Spinal cord (tissue), 10 donors: ENCODE measurements around the gene DUSP10. TPM values are rescaled to one million over a fixed set of nuclear protein-coding genes. Genes with fewer than 3 reads are reported as not detected.
A peak's percentile ranks its signal among the peaks of the same experiment; 100 is the strongest.

Source experiments
- DNase-seq, 6 donors: peaks; one replicate each; pipeline versions ENCODE4 v3.0.0 to v3.0.0-alpha.2; 2013 to 2015; ENCODE audit warnings: low spot score in 6 of 6, low read depth in 4 of 6
- H3K27ac ChIP-seq: one replicate; pipeline ENCODE4 v1.5.1; 2013; ENCODE audit warnings: low read depth, low read length, control low read depth
- H3K27me3 ChIP-seq: one replicate; pipeline ENCODE4 v1.6.1; 2013; ENCODE audit warnings: low read length; ENCODE audit not compliant: control insufficient read depth, insufficient read depth
- H3K36me3 ChIP-seq: one replicate; pipeline ENCODE4 v1.6.1; 2013; ENCODE audit warnings: low read length; ENCODE audit not compliant: control insufficient read depth, insufficient read depth
- H3K4me1 ChIP-seq: one replicate; pipeline ENCODE4 v1.6.1; 2013; ENCODE audit warnings: low read length; ENCODE audit not compliant: control insufficient read depth, insufficient read depth
- H3K4me3 ChIP-seq: one replicate; pipeline ENCODE4 v1.5.1; 2013; ENCODE audit warnings: low read depth, low read length, control low read depth
- H3K9me3 ChIP-seq: one replicate; pipeline ENCODE4 v1.6.1; 2013; ENCODE audit warnings: low read length; ENCODE audit not compliant: control insufficient read depth, insufficient read depth
- WGBS: methylation state at CpG from one replicate; pipeline ENCODE4 v1.1.5; 2013; ENCODE audit warnings: missing lambda C conversion rate; ENCODE audit not compliant: insufficient coverage; 5-methylcytosine and 5-hydroxymethylcytosine counted together
- polyA plus RNA-seq, 2 donors: library from polyadenylated mRNA; unstranded; fragments of 120-200 nt; gene quantifications; one replicate each; pipeline ENCODE4 v1.2.1, GENCODE V29; 2013; ENCODE audit not compliant: insufficient read length in 2 of 2
- total RNA-seq, 2 donors: library from RNA; depleted of rRNA in 1 of 2; stranded (reverse); fragments of 120-200 nt in 1 of 2; fragments of >200 nt in 1 of 2; gene quantifications; one replicate each; pipeline versions ENCODE4 v1.2.3 to v1.2.4, GENCODE V29; 2013 to 2014
- donor health status: healthy.

The DUSP10 gene
- total and polyA plus RNA-seq, 4 donors = 4.1 to 9.6 (median 5.7) TPM

DNA sequence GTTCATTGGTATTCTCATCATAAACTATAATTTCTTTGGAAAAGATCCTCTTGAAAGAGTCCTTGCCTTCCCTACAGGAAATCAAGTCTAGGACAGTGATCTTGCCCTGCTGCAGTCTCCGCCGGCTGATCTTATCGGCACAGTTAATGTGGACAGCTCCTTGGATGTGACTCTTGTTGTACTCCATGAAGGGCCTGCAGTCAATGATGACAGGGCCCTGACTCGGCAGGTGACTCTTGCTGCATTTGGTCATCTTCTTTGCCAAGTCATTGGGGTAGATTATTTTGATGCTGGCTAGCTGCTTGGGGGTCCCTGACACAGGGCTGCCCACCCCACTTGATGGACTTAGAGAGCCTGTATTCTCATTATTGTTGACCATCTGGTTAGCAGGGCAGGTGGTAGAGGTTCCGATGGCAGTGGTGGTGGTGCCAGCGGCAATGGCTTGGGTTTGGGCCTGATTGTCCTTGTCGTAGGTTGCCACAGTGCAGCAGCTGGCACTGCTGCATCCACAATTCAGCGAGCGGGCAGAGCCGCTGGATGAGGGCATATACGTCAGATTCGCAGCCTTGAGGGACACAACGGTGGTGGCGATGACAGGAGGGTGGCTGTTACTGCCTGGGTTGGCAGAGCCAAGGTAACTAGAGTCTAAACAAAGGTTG is 2.7 kb downstream of the DUSP10 start:
- Histone ChIP-seq H3K9me3 (no peaks in the 10 kb centered on the region), H3K4me1 (peaks cover 32% of the 10 kb centered on the region), H3K27me3 (peaks cover 6% of the 10 kb centered on the region), H3K27ac (no peak overlapping the region), H3K36me3 (no peaks in the 10 kb centered on the region), H3K4me3 (no peak overlapping the region)
- no peak for DNase-seq
- 86% methylated on average over 13 of the region's 14 CpGs for WGBS

DNA sequence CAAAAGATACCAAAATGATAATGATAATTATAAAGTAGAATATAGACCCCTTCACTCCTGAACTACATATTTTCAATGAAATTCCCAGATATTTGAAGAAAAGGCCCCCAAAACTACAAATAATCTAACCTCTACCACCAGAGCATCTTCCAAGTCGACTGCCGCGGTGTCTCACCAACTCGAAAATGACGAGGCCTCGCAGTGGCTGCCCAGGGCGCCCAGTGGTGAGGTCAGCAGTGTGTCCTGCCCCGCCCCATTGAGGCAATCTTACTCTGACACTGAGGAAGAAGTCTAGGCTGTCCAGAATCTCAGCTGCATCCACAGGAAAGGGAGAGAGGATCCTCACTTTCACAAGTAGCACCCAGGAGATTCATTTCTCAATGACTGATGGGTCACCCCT is 5.2 kb downstream of the DUSP10 start:
- DNase-seq = no peak
- H3K4me1 ChIP-seq = peaks cover 20% of the 10 kb centered on the region
- peaks cover 6% of the 10 kb centered on the region for H3K27me3 ChIP-seq
- H3K27ac ChIP-seq = no peak overlapping the region
- 98% methylated on average over 7 of the region's 8 CpGs for WGBS
- no peak overlapping the region for H3K4me3 ChIP-seq
- H3K9me3 ChIP-seq = peaks cover 1% of the 10 kb centered on the region
- no peaks in the 10 kb centered on the region for H3K36me3 ChIP-seq

DNA sequence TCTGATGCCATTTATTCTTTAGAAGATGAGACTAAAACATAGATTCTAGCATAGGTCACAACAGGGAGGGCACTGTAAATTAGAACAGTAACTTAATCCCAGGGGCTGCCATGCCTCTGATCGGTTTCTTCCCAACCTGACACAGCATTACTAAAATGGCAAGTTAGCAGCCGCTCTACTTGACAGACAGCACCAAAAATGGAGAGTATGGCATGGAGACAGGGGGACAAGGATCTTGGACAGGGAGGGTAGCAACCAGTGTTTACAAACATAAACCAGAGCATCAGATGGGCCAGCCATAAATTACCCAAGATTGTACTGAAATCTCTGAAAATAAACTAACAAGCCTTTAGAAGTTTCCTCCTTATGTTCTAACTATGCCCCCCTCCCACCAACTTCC is 5.9 kb downstream of the DUSP10 start:
- H3K4me1 ChIP-seq = peaks cover 14% of the 10 kb centered on the region
- WGBS = no CpG with 5 or more reads among the region's 2 CpGs
- H3K27ac ChIP-seq = no peak overlapping the region
- H3K36me3 ChIP-seq = no peaks in the 10 kb centered on the region
- no peak overlapping the region for H3K4me3 ChIP-seq
- DNase-seq = peak in 1 of 6 donors; percentile 29
- peaks cover 1% of the 10 kb centered on the region for H3K9me3 ChIP-seq
- peaks cover 6% of the 10 kb centered on the region for H3K27me3 ChIP-seq

DNA sequence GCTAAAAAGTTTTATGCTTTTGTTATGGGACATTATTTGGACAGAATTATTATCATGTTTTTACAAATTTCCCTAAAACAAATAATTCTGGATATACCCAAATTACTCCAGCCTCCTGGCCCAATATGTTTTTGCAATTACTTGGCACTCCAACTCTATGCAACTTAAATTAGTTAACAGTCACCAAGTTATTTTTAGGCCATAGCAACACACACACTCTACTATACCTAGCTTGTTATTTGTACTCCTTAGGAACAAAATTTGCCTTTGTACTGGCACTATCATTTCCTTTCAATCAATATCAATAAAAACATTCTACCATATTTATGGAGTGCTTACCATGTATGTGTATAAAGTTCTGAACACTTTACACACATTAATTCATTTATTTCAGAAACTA is 7.7 kb downstream of the DUSP10 start:
- no peaks in the 10 kb centered on the region for H3K27me3 ChIP-seq
- H3K27ac ChIP-seq = no peak overlapping the region
- H3K4me1 ChIP-seq = peaks cover 4% of the 10 kb centered on the region
- H3K9me3 ChIP-seq = peaks cover 1% of the 10 kb centered on the region
- H3K4me3 ChIP-seq = no peak overlapping the region
- no peak for DNase-seq
- no peaks in the 10 kb centered on the region for H3K36me3 ChIP-seq

DNA sequence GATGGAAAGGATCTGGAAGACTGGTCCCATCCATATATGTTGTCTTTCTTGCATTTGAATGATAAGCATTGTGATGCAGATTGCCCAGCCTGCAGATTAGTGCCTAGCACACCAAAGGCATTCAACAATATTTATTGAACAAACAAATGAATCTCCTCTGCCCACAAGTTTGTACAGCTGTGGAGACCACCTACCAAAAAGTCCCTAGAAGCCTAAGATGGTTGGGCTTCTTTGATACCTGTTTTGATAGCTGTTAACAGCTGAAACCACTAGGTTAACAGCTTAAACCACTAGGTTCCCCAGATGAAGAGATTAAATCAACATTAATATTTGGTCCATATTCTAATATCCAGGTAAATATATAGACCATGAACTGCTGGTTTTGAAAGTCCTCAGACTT is 9.8 kb downstream of the DUSP10 start:
- Histone ChIP-seq H3K4me1 (no peaks in the 10 kb centered on the region), H3K4me3 (no peak overlapping the region), H3K9me3 (peaks cover 1% of the 10 kb centered on the region), H3K27me3 (no peaks in the 10 kb centered on the region), H3K27ac (no peak overlapping the region), H3K36me3 (no peaks in the 10 kb centered on the region)
- DNase-seq = no peak

DNA sequence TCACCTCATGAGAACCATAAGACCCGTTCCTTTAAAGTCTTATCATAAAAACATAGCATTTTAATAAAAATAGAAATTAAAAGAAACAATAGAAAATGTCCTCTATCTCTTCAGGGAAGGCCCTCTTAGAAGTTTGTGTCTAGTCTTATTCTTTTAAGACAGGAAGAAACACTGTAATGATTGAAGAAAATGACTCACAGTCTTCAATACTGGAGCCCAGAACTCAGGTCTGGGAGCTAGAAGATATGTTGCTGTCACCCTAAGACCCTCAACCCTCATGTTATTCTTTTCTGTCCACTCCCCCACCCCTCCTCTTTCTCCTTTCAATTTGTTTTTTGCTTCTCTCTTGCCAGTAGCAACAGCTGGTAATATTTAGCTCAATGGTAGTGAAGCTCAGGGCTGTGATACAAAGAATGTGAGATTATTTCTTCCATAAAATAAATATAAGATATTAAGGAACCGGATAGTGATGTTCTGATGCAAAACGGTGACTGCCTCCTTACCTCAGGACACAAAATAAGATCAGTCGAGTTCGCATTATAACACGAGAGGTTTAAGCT is 12.0 kb downstream of the DUSP10 start:
- H3K4me3 ChIP-seq = no peak overlapping the region

DNA sequence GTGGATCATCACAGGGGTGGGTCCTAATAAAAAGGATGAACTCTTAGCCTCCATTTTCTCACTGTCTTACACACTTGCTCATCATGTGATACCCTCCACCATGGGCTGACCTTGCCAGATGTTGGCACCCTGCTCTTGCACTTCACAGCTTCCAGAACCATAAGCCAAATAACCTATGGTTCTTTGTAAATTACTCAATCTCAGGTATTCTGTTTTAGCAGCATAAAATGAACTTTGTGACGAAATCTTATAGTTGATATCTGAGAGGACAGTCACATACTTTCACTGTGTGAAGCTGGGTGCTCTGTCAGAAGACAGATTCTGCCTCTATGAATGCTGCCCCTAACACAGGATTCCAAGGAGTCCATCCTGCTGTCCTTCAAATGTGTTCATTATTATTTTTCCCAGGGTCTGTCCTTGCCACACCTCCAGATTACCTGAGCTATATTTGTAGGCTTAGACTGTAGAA is 13.8 kb downstream of the DUSP10 start:
- Histone ChIP-seq H3K36me3 (no peaks in the 10 kb centered on the region), H3K9me3 (peaks cover 1% of the 10 kb centered on the region), H3K4me1 (no peaks in the 10 kb centered on the region), H3K27ac (no peak overlapping the region), H3K27me3 (no peaks in the 10 kb centered on the region), H3K4me3 (no peak overlapping the region)
- DNase-seq = no peak
- WGBS = no CpG with 5 or more reads among the region's 1 CpG

More for the DNA sequence above, 12.0 kb downstream of the DUSP10 start:
- H3K27me3 ChIP-seq = no peaks in the 10 kb centered on the region
- 81% methylated on average over 2 of the region's 6 CpGs for WGBS
- no peak overlapping the region for H3K27ac ChIP-seq
- H3K9me3 ChIP-seq = peaks cover 1% of the 10 kb centered on the region
- no peak for DNase-seq
- H3K4me1 ChIP-seq = no peaks in the 10 kb centered on the region
- no peaks in the 10 kb centered on the region for H3K36me3 ChIP-seq

DNA sequence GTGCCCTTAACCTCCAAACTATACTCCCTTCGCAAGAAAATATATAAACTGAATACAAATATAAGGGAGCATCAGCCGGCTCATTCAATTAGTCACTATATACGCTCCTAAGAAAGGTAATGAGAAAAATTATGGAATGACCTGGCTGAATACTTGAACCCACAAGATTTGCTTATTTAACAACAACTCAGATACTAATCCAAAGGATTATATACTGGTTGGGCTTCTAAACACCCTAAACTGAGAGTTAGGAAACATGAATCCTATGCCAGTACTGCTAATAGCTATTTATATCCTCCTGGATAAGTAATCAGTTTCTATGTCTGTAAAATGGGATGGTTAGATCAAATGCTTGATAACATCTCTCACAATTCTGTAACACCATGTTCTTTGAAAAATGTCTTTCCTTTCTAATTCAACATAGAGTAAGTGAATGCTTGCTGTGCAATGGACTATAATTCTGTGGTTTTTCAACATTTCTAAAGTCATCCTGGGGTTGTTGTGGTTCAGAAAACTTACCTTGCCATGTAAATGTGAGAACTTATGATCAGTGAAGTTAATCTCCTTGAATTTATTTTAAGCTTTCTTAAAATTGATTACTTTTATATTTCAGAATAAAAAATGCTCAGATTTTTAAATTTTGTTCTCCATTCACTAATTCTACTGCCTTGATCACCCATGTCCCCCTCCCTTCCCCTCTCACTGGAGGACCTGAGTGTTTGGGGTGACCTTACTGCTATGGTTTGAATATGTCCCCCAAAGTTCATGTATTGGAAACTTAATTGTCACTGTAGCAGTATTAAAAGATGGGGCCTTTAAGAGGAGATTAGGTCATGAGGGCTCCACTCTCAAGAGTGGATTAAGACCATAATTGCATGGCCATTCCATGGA is 14.5 kb downstream of the DUSP10 start:
- Histone ChIP-seq H3K27ac (no peak overlapping the region), H3K27me3 (no peaks in the 10 kb centered on the region), H3K4me3 (no peak overlapping the region), H3K9me3 (peaks cover 1% of the 10 kb centered on the region), H3K4me1 (no peaks in the 10 kb centered on the region), H3K36me3 (no peaks in the 10 kb centered on the region)
- whole genome bisulfite sequencing = no CpG with 5 or more reads among the region's 3 CpGs
- no peak for DNase-seq

DNA sequence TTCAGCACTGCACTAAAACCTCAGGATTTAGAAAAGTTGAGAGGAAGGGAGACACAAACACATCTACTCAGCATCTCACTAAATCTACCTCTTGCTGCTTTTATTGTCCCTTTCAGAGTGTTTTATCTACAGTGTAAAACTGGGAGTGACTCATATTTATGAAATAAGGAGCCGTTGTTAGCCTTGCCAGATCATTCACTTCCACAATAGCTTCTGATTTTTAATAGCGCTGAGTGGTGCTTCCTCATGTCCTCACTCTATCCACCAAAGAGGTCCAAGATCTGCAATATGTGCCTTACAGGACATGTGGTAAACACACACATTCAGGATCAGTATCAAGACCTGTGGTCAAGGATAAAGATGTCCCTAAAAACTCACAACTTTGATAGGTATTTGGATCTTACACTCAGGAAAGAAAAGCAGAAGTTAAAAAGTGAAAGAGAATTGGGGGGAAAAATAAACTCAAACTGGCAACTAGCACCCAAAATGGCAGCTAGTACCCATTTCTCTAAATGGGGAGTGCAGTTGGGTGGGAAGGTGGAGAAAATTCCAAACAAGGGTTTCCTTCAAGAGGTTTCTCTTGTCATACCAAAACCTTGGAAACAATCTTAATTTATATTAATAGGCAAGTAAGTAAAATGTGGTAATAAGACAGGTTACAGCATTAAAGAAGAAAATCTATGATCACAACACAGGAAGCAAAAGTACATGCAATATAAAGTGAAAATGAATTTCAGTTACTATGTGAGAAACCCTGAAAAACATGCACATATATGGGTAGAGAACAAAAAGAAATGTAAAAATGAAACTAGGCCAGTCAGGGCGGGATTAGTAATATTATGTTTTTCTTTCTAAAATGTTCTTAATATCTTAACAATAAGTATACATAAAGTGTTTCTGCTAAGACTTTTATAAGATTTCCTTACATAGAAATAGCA is 15.9 kb downstream of the DUSP10 start:
- Histone ChIP-seq H3K27ac (no peak overlapping the region), H3K4me3 (no peak overlapping the region)

More for the DNA sequence above, 15.9 kb downstream of the DUSP10 start:
- Histone ChIP-seq H3K27me3 (no peaks in the 10 kb centered on the region), H3K36me3 (no peaks in the 10 kb centered on the region), H3K4me1 (no peaks in the 10 kb centered on the region), H3K9me3 (no peaks in the 10 kb centered on the region)
- no CpG with 5 or more reads among the region's 3 CpGs for WGBS
- DNase-seq = no peak
